Activated CD4-positive, alpha-beta memory T cell treated with anti-CD3 and anti-CD28 coated beads, Interleukin-2, amount 10 ng/mL, durations not matched to agents 7 days and 5 days (primary cell): ENCODE measurements around the gene DHRS7B. TPM values are rescaled to one million over a fixed set of nuclear protein-coding genes. Genes with fewer than 3 reads are reported as not detected.
"Not testable (repeated sequence)": the region's sequence is repeated elsewhere in the genome, so short reads cannot be mapped to it uniquely, and the experiment has no call there.

Source experiments
- CTCF ChIA-PET: fragments of 350-600 bp; sonication (Branson Sonifier 250); formaldehyde crosslinking; loops from one replicate; lab custom pipeline; 2021; ENCODE audit warnings: antibody characterized with exemption, inconsistent platforms; lab: Charles Lee
- POLR2A ChIA-PET: fragments of 350-600 bp; sonication (Branson Sonifier 250); formaldehyde crosslinking; loops from one replicate; lab custom pipeline; 2021; ENCODE audit warnings: antibody characterized with exemption; lab: Charles Lee
- DNase-seq: peaks from one replicate; pipeline ENCODE4 v3.0.0-alpha.2; 2020
- H3K27ac Mint-ChIP-seq: one replicate; pipeline ENCODE4 v1.8.0; 2021; ENCODE audit warnings: mild to moderate bottlenecking, mixed read lengths
- H3K27me3 Mint-ChIP-seq: one replicate; pipeline ENCODE4 v1.8.0; 2021; ENCODE audit warnings: mixed read lengths
- H3K36me3 Mint-ChIP-seq: one replicate; pipeline ENCODE4 v1.8.0; 2021; ENCODE audit warnings: low read depth, mixed read lengths
- H3K4me1 Mint-ChIP-seq: one replicate; pipeline ENCODE4 v1.8.0; 2021; ENCODE audit warnings: mixed read lengths
- H3K4me3 Mint-ChIP-seq: one replicate; pipeline ENCODE4 v1.8.0; 2021; ENCODE audit warnings: mild to moderate bottlenecking, mixed read lengths
- H3K9me3 Mint-ChIP-seq: one replicate; pipeline ENCODE4 v1.8.0; 2021; ENCODE audit warnings: mixed read lengths
- total RNA-seq, 2 experiments: library from RNA; stranded (reverse); gene quantifications; one replicate each; pipeline ENCODE4 v1.2.3, GENCODE V29; 2021

DHRS7B gene
- total RNA-seq, 2 experiments from 2014 or later = 12.1 to 15.3 TPM

DNA sequence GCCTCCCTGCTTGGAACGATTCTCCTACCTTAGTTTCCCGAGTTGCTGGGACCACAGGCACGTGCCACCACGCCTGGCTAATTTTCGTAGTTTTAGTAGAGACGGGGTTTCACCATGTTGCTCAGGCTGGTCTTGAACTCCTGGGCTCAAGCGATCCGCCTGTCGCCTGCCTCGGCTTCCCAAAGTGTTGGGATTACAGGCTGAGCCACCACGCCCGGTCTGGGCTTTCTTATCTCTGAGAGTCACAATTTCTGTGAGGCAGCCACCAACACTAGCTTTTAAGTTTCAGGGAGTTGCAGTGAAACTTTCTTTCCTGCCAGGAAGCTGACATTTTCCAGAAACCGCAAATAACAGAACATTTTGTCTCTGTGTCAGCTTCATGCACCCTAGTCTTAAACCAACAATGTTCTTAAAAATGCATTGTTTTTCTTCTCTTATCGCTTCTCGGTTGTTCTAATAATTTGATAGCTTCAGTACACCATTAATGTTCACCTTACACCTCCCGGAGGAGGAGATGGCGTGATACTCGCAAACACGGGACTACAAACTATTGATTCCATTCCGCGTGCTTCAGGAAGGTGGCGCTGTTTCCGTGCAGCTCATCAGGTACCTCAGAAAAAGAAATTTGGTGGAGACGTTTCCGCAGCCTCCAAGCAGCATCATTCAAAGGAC lies 7.4 kb upstream of the DHRS7B start:
- Mint-ChIP-seq H3K27ac (no peak overlapping the region), H3K9me3 (no peaks in the 10 kb centered on the region), H3K27me3 (peaks cover 4% of the 10 kb centered on the region), H3K4me1 (peaks cover 10% of the 10 kb centered on the region), H3K36me3 (no peaks in the 10 kb centered on the region), H3K4me3 (no peak overlapping the region)
- ChIA-PET POLR2A (interaction anchor here (1.0 to 1.8 kb wide), 2 partner anchors 74 to 94 kb away, joined by 3 to 5 read pairs; partner anchors contain the start of gene TMEM11), CTCF (interaction anchor here (0.7 to 5.1 kb wide), 17 partner anchors 9 to 393 kb away, joined by 3 to 31 read pairs (median 6); partner anchors contain the start of genes TMEM11 and USP22)
- DNase-seq = peak; percentile 76

DNA sequence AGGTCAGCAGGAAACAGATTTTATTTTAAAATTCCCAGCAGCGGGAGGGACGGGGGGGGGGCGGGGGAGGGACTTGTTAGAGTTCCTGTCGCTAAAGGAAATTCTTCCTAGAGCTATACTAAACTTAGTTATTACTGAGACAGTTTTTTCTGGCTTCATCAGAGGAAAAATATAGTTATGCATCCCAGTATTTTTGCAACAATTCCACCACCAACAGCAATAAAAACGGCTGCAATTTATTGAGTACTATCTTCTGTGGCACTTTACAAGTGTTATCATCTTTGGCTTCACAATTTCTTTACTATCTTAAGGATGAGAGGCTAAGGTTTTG lies 6.9 kb upstream of the DHRS7B start:
- ChIA-PET CTCF (interaction anchor here (0.9 to 5.1 kb wide), 13 partner anchors 8 to 392 kb away, joined by 3 to 31 read pairs (median 6); partner anchors contain the start of genes TMEM11 and USP22), POLR2A (interaction anchor here (1.0 to 1.8 kb wide), 2 partner anchors 74 to 94 kb away, joined by 3 to 5 read pairs; partner anchors contain the start of gene TMEM11)
- peaks cover 12% of the 10 kb centered on the region for H3K4me1 Mint-ChIP-seq
- DNase-seq = no peak
- no peak overlapping the region for H3K4me3 Mint-ChIP-seq
- no peak overlapping the region for H3K27ac Mint-ChIP-seq
- no peaks in the 10 kb centered on the region for H3K36me3 Mint-ChIP-seq
- no peaks in the 10 kb centered on the region for H3K9me3 Mint-ChIP-seq
- H3K27me3 Mint-ChIP-seq = peaks cover 4% of the 10 kb centered on the region

DNA sequence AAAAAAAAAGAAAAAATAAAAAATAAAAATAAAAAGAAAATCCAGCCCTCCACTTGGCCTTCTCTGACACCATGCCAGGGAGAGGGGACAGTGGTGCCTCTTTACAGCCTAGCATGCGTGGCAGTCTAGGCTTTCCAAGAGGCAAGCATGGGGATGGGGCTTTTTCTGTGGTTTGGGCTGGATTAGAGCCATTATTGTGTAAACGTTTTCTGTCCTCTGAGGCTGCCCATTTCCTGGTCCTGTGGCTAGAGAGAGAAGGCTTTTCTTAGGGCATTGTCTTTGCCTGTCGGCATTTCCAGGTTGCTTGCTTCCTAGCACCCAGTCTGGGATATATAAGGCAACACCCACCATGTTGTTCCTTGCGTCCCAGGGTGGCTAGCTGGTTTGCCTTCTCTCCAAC lies 2.7 kb upstream of the DHRS7B start:
- no peak overlapping the region for H3K27ac Mint-ChIP-seq
- POLR2A ChIA-PET = no interaction called here
- no peaks in the 10 kb centered on the region for H3K9me3 Mint-ChIP-seq
- DNase-seq = no peak
- peaks cover 3% of the 10 kb centered on the region for H3K27me3 Mint-ChIP-seq
- H3K4me1 Mint-ChIP-seq = peaks cover 43% of the 10 kb centered on the region
- no peak overlapping the region for H3K4me3 Mint-ChIP-seq
- CTCF ChIA-PET = interaction anchor here (2.8 kb wide), 1 partner anchor 24 kb away, joined by 8 read pairs; no protein-coding TSS in a partner anchor
- H3K36me3 Mint-ChIP-seq = peaks cover 3% of the 10 kb centered on the region

DNA sequence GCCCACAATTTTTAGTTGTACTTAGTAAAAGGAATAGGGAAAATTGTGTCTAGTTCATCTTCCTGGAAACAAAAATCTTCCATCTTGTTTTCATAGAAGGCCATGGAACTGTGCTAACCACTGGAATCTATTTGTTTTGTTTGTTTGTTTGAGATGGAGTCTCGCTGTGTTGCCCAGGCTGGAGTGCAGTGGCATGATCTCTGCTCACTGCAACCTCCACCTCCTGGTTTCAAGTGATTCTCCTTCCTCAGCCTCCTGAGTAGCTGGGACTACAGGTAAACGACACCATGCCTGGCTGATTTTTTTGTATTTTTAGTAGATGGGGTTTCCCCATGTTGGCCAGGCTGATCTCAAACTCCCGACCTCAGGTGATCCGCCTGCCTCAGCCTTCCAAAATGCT lies 2.2 kb upstream of the DHRS7B start:
- H3K4me3 Mint-ChIP-seq, DNase-seq, H3K27me3 Mint-ChIP-seq, POLR2A ChIA-PET, H3K27ac Mint-ChIP-seq, H3K36me3 Mint-ChIP-seq, H3K9me3 Mint-ChIP-seq: not testable (repeated sequence)
- H3K4me1 Mint-ChIP-seq = peaks cover 40% of the 10 kb centered on the region
- CTCF ChIA-PET = interaction anchor here (2.8 kb wide), 1 partner anchor 25 kb away, joined by 8 read pairs; no protein-coding TSS in a partner anchor

DNA sequence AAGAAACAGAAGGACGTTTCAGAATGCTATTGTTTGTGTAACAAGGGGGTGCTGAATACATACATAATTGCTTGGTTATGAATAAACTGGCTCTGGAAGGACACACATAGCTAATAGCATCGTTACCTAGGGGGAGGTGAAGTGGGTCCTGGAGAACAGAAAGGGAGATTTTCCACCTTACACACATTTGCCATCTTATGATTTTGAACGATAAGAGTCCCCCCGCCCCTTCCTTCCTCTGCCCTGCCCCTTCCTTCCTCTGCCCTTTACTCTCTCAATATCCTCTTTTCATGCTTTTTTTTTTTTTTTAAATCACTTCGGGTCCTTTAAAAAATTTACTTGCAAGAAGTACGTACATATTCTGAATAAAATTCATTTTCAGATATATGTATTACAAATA lies 902 bp upstream of the DHRS7B start:
- Mint-ChIP-seq H3K36me3 (peaks cover 3% of the 10 kb centered on the region), H3K27ac (peak overlapping the region; percentile 86), H3K9me3 (no peaks in the 10 kb centered on the region), H3K4me3 (peak overlapping the region; percentile 89), H3K4me1 (peaks cover 35% of the 10 kb centered on the region), H3K27me3 (no peaks in the 10 kb centered on the region)
- CTCF ChIA-PET = interaction anchor here (2.8 kb wide), 1 partner anchor 26 kb away, joined by 8 read pairs; no protein-coding TSS in a partner anchor
- DNase-seq = peak; percentile 68
- POLR2A ChIA-PET = interaction anchor here (0.6 to 3.6 kb wide), 5 partner anchors 82 to 324 kb away, joined by 3 to 16 read pairs (median 11); partner anchors contain the start of genes TMEM11 and USP22

DNA sequence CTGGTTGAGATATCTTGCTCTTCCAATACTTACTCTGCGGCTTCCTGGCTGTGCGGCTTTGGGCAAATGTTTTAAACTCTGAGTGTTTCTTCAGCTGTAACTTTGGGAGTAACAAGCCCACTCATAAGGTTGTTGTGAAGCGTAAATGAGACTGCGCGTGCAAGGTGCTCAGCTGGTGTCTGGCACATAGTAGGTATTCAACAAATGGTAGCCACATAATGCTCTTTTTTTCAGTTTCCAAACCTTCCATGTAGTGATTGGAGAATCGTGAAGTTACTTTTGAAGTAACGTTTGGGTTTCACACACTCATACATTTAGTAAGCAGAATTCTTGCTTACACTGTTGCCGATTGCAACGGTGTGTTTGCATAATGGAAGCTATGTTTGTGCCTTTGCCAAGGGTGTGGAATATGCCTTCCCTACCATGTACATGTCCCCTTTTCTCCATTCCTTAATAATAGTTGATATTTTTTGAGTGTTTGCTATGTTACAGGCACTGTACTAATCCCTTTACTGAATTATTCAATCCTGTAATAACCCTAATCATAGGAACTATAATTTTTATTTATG lies 829 bp downstream of the DHRS7B start:
- ChIA-PET CTCF (interaction anchor here (0.6 to 1.1 kb wide), 4 partner anchors 8 to 134 kb away, joined by 3 to 5 read pairs (median 4); no protein-coding TSS in a partner anchor), POLR2A (interaction anchor here (1.2 to 3.6 kb wide), 5 partner anchors 28 to 160 kb away, joined by 3 to 16 read pairs (median 11); partner anchors contain the start of genes TMEM11 and USP22)
- peaks cover 3% of the 10 kb centered on the region for H3K36me3 Mint-ChIP-seq
- H3K27ac Mint-ChIP-seq = peak overlapping the region; percentile 86
- peaks cover 35% of the 10 kb centered on the region for H3K4me1 Mint-ChIP-seq
- no peak for DNase-seq
- peak overlapping the region; percentile 89 for H3K4me3 Mint-ChIP-seq
- no peaks in the 10 kb centered on the region for H3K27me3 Mint-ChIP-seq
- H3K9me3 Mint-ChIP-seq = peaks cover 2% of the 10 kb centered on the region

DNA sequence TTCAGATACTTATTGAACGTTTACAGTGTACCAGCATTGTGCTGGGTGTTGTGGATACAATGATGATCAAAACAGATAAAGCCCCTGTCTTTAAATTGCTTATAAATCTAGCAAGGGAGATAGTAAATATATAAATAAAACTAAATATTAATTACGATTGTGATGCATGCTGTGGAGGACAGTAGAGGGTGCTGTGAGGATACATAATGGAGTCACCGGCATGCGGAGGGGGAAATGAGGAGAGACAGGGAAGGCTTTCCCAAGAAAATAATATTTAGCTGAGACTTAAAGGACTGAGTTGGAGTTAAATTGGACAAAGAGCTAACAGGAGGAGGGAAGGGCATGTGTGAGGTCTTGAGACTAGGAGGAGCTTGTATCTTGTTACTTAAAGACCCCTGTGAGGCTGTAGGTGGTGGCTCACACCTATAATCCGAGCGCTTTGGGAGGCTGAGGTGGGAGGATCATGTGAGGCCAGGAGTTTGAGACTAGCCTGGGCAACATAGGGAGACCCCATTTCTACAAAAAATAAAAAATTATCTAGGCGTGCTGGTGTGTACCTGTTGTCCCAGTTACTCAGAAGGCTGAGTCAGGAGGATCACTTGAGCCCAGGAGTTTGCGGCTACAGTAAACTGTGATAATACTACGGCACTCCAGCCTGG lies 2.4 kb downstream of the DHRS7B start:
- CTCF ChIA-PET = interaction anchor here (1.1 to 1.6 kb wide), 4 partner anchors 12 to 155 kb away, joined by 3 to 10 read pairs (median 4); no protein-coding TSS in a partner anchor
- peaks cover 15% of the 10 kb centered on the region for H3K36me3 Mint-ChIP-seq

DNA sequence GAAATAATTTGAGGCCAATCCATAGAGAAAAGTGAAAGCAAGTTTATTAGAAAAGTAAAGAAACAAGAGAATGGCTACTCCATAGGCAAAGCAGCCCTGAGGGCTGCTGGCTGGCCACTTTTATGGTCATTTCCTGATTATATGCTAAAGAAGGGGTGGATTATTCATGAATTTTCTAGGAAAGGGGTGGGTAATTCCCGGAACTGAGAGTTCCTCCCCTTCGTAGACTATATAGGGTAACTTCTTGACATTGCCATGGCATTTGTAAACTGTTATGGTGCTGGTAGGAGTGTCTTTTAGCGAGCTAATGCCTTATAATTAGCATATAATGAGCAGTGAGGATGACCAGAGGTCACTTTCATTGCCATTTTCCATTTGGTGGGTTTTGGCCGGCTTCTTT lies 4.4 kb downstream of the DHRS7B start:
- Mint-ChIP-seq H3K27ac (no peak overlapping the region), H3K4me1 (peaks cover 19% of the 10 kb centered on the region), H3K36me3 (peaks cover 23% of the 10 kb centered on the region), H3K9me3 (peaks cover 18% of the 10 kb centered on the region), H3K27me3 (no peaks in the 10 kb centered on the region), H3K4me3 (no peak overlapping the region)
- ChIA-PET POLR2A (no interaction called here), CTCF (no interaction called here)
- no peak for DNase-seq

More for the DNA sequence above, 2.4 kb downstream of the DHRS7B start:
- Mint-ChIP-seq H3K27me3 (no peaks in the 10 kb centered on the region), H3K4me3 (no peak overlapping the region), H3K27ac (no peak overlapping the region), H3K9me3 (peaks cover 11% of the 10 kb centered on the region), H3K4me1 (peaks cover 34% of the 10 kb centered on the region)
- POLR2A ChIA-PET = interaction anchor here (3.6 kb wide), 1 partner anchor 85 kb away, joined by 15 read pairs; the partner anchor contains the start of gene USP22
- no peak for DNase-seq

DNA sequence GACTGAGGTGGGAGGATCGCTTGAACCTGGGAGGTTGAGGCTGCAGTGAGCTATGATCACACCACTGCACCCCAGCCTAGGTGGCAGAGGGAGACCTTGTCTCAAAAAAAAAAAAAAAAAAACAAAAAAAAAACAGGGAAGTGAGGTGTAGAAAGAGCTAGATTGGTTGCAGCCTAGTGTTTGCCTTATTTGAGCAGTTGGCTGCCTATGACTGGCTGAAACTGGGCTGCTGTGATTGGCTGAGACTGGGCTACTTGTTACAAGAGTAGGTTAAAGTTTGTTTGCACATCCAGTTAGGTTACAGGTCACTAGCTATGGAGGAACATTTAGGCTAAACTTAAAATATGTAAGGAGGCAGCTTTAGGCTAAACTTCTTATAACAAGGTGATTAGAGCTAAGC lies 5.7 kb downstream of the DHRS7B start:
- no peak for DNase-seq
- CTCF ChIA-PET = interaction anchor here (0.7 to 1.6 kb wide), 3 partner anchors 11 to 33 kb away, joined by 3 to 6 read pairs (median 3); no protein-coding TSS in a partner anchor
- Mint-ChIP-seq H3K4me1 (peaks cover 9% of the 10 kb centered on the region), H3K36me3 (peaks cover 20% of the 10 kb centered on the region), H3K27ac (no peak overlapping the region), H3K4me3 (no peak overlapping the region), H3K27me3 (no peaks in the 10 kb centered on the region), H3K9me3 (peaks cover 18% of the 10 kb centered on the region)
- POLR2A ChIA-PET = interaction anchor here (0.9 kb wide), 1 partner anchor 11 kb away, joined by 3 read pairs; no protein-coding TSS in a partner anchor

DNA sequence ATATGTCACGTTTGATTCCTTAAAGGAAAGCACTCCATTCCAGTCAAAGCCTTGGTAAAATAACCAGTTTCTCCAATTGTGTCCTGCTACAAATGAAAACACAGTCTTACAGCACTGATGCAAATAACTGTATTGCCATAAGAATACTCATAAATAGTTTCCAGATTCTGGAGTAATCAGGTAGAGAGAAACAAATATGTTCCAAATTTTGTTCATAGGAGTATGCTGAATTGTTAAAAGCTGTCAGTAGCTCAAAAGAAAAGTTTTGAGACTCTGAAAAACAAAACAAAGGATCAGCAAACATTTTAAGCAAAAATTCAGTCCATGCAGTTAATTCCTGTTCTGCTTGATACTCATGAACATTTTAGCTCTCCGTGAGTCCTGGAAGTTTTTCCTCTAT lies 7.8 kb downstream of the DHRS7B start:
- Mint-ChIP-seq H3K4me1 (no peaks in the 10 kb centered on the region), H3K9me3 (peaks cover 20% of the 10 kb centered on the region), H3K4me3 (no peak overlapping the region), H3K27me3 (no peaks in the 10 kb centered on the region), H3K36me3 (peaks cover 22% of the 10 kb centered on the region), H3K27ac (no peak overlapping the region)
- DNase-seq = no peak
- POLR2A ChIA-PET = no interaction called here
- CTCF ChIA-PET = interaction anchor here (1.4 kb wide), 1 partner anchor 13 kb away, joined by 3 read pairs; no protein-coding TSS in a partner anchor

DNA sequence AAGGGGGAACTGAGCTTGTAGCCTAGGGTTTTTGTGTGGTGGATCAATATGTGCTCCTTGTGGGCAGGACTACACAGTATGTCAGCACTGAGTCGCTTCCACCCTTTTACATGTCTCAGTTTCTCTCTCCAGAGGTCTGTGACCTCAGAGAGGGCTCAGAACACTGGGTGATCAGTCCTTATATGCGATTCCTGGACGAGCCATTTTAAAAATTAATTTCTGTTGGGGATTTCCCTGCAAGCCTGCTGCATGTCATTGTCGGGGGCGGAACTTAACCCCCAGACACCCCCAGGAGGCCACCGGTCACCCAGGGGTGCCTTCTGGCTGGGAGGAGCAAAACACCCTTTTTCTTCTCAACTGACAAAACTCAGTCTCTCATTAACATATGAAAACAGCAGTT lies 14.1 kb downstream of the DHRS7B start:
- peaks cover 2% of the 10 kb centered on the region for H3K9me3 Mint-ChIP-seq
- ChIA-PET POLR2A (no interaction called here), CTCF (no interaction called here)
- no peak overlapping the region for H3K4me3 Mint-ChIP-seq
- no peaks in the 10 kb centered on the region for H3K27me3 Mint-ChIP-seq
- H3K36me3 Mint-ChIP-seq = peaks cover 14% of the 10 kb centered on the region
- DNase-seq = no peak
- H3K27ac Mint-ChIP-seq = no peak overlapping the region
- no peaks in the 10 kb centered on the region for H3K4me1 Mint-ChIP-seq

DNA sequence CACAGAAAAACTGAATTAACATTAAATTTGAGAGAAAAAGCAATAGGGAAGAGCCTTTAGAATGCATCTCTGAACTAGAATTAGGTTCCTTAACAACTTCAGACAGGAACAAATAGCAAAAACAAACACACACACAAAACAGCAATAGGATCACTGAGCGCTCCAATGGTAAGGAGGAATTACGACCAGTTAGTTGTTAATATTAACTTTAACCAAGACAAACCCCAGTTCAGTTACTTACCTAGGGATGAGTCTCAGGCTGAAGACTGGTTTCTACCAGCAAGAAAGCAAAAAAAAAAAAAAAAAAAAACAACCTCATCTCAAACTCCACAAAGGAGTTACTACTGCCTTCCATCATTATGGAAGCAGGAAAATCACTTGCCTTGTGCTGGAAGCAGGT lies 14.6 kb downstream of the DHRS7B start:
- Mint-ChIP-seq H3K4me1 (no peaks in the 10 kb centered on the region), H3K36me3 (peaks cover 17% of the 10 kb centered on the region), H3K27me3 (no peaks in the 10 kb centered on the region), H3K27ac (no peak overlapping the region), H3K9me3 (peaks cover 2% of the 10 kb centered on the region), H3K4me3 (no peak overlapping the region)
- ChIA-PET CTCF (interaction anchor here (0.9 kb wide), 1 partner anchor 73 kb away, joined by 3 read pairs; no protein-coding TSS in a partner anchor), POLR2A (no interaction called here)
- DNase-seq = no peak
